ENCODE results near the gene KIF21B. TPM values are rescaled to one million over a fixed set of nuclear protein-coding genes. Genes with fewer than 3 reads are reported as not detected.

KIF21B gene
- total RNA-seq, 1 donor from 2014 or later = 2.6 TPM

DNA sequence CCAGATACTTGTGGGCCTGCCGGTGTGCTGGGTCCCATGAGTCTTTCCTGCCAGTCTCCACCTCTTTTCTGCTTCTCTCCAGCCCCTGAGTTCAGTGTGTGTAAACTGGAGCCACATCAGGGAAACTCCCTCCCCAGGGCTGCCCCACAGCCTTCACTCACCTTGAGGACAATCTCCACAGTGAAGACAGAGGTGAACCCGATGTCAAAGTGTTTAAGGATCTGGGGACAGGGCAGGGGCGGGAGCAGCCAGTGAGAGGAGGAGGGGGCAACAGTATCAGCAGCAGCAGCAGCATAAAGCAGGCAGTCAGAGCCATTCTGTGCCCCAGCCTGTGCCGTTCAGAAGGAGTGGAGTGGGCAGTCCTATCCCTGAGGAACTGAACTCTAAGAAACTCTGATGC is 45.5 kb upstream of the KIF21B start:
- Mint-ChIP-seq H3K27me3 (ENCODE audit: low read depth) (peaks cover 18% of the 10 kb centered on the region), H3K4me1 (ENCODE audit: low read depth) (peaks cover 4% of the 10 kb centered on the region), H3K27ac (ENCODE audit: unreplicated experiment) (no peak overlapping the region), H3K36me3 (ENCODE audit: low read depth) (no peaks in the 10 kb centered on the region), H3K4me3 (ENCODE audit: unreplicated experiment) (no peak overlapping the region), H3K9me3 (ENCODE audit: low read depth) (no peaks in the 10 kb centered on the region)
- DNase-seq (ENCODE audit: low spot score) = no peak
- TF ChIP-seq, protein P1, sequence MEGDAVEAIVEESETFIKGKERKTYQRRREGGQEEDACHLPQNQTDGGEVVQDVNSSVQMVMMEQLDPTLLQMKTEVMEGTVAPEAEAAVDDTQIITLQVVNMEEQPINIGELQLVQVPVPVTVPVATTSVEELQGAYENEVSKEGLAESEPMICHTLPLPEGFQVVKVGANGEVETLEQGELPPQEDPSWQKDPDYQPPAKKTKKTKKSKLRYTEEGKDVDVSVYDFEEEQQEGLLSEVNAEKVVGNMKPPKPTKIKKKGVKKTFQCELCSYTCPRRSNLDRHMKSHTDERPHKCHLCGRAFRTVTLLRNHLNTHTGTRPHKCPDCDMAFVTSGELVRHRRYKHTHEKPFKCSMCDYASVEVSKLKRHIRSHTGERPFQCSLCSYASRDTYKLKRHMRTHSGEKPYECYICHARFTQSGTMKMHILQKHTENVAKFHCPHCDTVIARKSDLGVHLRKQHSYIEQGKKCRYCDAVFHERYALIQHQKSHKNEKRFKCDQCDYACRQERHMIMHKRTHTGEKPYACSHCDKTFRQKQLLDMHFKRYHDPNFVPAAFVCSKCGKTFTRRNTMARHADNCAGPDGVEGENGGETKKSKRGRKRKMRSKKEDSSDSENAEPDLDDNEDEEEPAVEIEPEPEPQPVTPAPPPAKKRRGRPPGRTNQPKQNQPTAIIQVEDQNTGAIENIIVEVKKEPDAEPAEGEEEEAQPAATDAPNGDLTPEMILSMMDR (IDR thresholded peaks at IDR 0.05) = no peak

DNA sequence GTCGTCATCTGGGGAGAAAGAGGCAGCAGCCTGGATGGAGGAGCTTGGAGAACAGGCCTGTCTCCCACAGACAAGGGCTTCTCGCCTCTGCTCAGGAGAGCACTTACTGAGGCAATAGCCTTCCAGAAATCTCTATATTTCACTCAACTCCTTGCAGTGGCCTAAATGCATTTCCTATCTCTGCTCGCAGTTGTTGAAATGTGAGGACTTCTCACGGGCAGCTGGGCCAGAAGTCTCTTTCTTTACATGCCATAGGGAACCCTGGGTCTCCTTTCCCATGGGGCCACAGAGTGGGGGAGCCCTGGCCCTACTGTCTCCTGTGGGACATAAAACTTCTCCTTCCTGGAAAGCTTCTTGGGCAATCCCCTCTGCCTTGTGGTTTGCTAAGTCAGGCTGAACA is 43.5 kb upstream of the KIF21B start:
- TF ChIP-seq, protein P1 (IDR thresholded peaks at IDR 0.05) = no peak
- Mint-ChIP-seq H3K4me1 (ENCODE audit: low read depth) (peaks cover 4% of the 10 kb centered on the region), H3K27ac (ENCODE audit: unreplicated experiment) (no peak overlapping the region), H3K27me3 (ENCODE audit: low read depth) (peaks cover 18% of the 10 kb centered on the region), H3K9me3 (ENCODE audit: low read depth) (no peaks in the 10 kb centered on the region), H3K36me3 (ENCODE audit: low read depth) (no peaks in the 10 kb centered on the region), H3K4me3 (ENCODE audit: unreplicated experiment) (no peak overlapping the region)
- no peak for DNase-seq (ENCODE audit: low spot score)

DNA sequence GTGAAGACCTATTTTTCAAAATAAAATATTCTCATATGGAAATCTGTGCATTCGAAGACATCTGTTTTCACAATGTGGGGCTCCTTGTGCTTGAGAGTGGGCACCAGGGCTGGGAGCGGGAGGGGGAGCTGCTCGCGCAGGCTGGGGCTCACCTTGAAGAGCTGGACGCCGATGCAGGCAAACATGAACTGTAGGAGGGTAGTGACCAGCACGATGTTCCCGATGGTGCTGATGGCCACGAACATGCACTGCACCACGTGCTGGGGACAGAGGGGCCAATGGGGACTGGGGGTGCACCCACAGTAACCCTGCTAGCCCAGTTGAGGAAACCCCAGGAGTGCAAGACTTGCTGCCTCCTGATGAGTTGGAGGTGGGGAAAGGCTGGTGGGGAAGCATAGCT is 42.2 kb upstream of the KIF21B start:
- Mint-ChIP-seq H3K9me3 (ENCODE audit: low read depth) (no peaks in the 10 kb centered on the region), H3K4me1 (ENCODE audit: low read depth) (peaks cover 5% of the 10 kb centered on the region), H3K36me3 (ENCODE audit: low read depth) (no peaks in the 10 kb centered on the region), H3K27me3 (ENCODE audit: low read depth) (peaks cover 12% of the 10 kb centered on the region), H3K4me3 (ENCODE audit: unreplicated experiment) (no peak overlapping the region), H3K27ac (ENCODE audit: unreplicated experiment) (no peak overlapping the region)
- TF ChIP-seq, protein P1 (IDR thresholded peaks at IDR 0.05) = no peak
- no peak for DNase-seq (ENCODE audit: low spot score)

DNA sequence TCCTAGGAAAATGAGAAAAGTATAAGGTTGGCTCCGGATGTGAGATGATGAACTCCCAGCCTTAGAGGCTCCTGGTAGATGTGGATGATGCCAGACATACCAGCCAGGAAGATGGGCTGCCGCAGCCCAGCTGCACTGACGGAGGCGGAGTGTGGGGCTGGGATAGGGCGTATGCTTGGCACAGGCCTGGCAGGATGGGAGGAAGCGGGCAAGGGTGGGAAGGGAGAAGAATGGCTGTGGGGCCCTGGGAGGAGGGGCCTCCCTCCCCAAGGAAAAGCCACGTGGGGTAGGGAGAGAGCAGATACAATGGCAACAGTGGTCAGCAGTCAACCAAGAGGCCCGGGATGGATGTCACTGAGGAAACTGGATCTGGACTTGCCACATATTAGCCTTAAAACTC is 41.3 kb upstream of the KIF21B start:
- Mint-ChIP-seq H3K4me3 (ENCODE audit: unreplicated experiment) (no peak overlapping the region), H3K4me1 (ENCODE audit: low read depth) (peaks cover 13% of the 10 kb centered on the region), H3K36me3 (ENCODE audit: low read depth) (no peaks in the 10 kb centered on the region), H3K27me3 (ENCODE audit: low read depth) (peaks cover 10% of the 10 kb centered on the region), H3K9me3 (ENCODE audit: low read depth) (no peaks in the 10 kb centered on the region), H3K27ac (ENCODE audit: unreplicated experiment) (no peak overlapping the region)
- TF ChIP-seq, protein P1 (IDR thresholded peaks at IDR 0.05) = no peak
- no peak for DNase-seq (ENCODE audit: low spot score)

DNA sequence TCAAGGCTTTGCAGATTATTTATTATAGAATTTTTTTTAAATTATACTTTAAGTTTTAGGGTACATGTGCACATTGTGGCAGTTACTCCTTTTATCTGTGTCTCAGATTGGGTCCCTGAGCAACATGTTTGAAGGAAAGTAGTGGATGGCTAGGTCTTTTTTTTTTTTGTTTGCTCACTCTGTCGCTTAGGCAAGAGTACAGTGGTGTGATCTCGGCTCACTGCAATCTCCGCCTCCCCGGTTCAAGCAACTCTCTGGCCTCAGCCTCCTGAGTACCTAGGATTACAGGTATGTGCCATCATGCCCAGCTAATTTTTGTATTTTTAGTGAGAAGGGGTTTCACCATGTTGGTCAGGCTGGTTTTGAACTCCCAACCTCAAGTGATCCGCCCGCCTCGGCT is 39.6 kb upstream of the KIF21B start:
- Mint-ChIP-seq H3K4me3 (ENCODE audit: unreplicated experiment) (no peak overlapping the region), H3K27me3 (ENCODE audit: low read depth) (peaks cover 4% of the 10 kb centered on the region)

More for the DNA sequence above, 39.6 kb upstream of the KIF21B start:
- TF ChIP-seq, protein P1 (IDR thresholded peaks at IDR 0.05) = no peak
- Mint-ChIP-seq H3K9me3 (ENCODE audit: low read depth) (no peaks in the 10 kb centered on the region), H3K4me1 (ENCODE audit: low read depth) (peaks cover 14% of the 10 kb centered on the region), H3K27ac (ENCODE audit: unreplicated experiment) (no peak overlapping the region), H3K36me3 (ENCODE audit: low read depth) (no peaks in the 10 kb centered on the region)
- DNase-seq (ENCODE audit: low spot score) = no peak

Measured in chondrocyte (in vitro differentiated cells).